Tibial nerve (tissue), 4 donors: ENCODE measurements around the gene KRTAP5-8.
"Not testable (repeated sequence)": the region's sequence is repeated elsewhere in the genome, so short reads cannot be mapped to it uniquely, and the experiment has no call there.

Experiments
- CTCF ChIP-seq, 5 experiments: fragments of 200-600 bp in 3 of 5; fragments of 450-650 bp in 2 of 5; sonication (generic) in 3 of 5; IDR thresholded peaks; one replicate each; pipeline ENCODE4 v1.5.1; 2016 to 2019; ENCODE audit warnings: antibody characterized with exemption in 5 of 5, mild to moderate bottlenecking in 3 of 5, moderate library complexity in 2 of 5
- EP300 ChIP-seq, 2 donors: sonication (generic); formaldehyde crosslinking; IDR thresholded peaks; one replicate each; pipeline ENCODE4 v1.6.1; 2017; ENCODE audit warnings: antibody characterized with exemption in 2 of 2, mild to moderate bottlenecking in 1 of 2
- POLR2A ChIP-seq, 2 donors: fragments of 450-650 bp; IDR thresholded peaks; one replicate each; pipeline ENCODE4 v1.6.1; 2017; ENCODE audit warnings: antibody characterized with exemption in 2 of 2, mild to moderate bottlenecking in 2 of 2, moderate library complexity in 2 of 2

DNA sequence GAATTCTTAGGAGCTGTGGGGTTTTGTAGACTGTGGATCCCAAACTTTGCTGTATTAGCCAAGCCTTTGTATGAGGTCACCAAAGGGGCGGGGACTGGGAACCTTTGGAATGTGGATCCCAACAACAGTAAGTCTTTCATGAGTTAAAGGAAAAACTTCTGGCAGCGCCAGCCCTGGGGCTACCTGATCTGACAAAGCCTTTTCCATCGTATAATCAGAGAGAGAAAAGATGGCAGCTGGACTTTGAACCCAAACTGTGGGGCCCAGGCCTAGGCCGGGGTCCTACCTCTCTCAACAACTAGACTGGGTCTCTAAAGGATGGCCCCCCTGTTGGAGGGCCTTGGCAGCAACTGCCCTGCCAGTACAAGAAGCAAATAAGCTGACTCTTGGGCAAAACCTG, 50.5 kb downstream of the KRTAP5-8 start:
- TF ChIP-seq CTCF, EP300, POLR2A (IDR thresholded peaks at IDR 0.05): not testable (repeated sequence)
